Effector memory CD8-positive, alpha-beta T cell (primary cell): ENCODE measurements around the gene ACACB.

Source experiments
- ATAC-seq: fragments of 150-1000 bp; cut with Tn5 transposase; replicated peaks from 2 replicates; pipeline ENCODE4 v1.10.0; 2021; ENCODE audit warnings: mild to moderate bottlenecking, moderate library complexity
- DNase-seq, 3 experiments: peaks; one replicate each; pipeline ENCODE4 v3.0.0; 2021
- H3K27ac Mint-ChIP-seq, 2 donors: one replicate each; pipeline ENCODE4 v1.8.0; 2022; ENCODE audit warnings: mild to moderate bottlenecking in 2 of 2, mixed read lengths in 2 of 2, moderate library complexity in 2 of 2
- H3K27me3 Mint-ChIP-seq, 2 donors: one replicate each; pipeline ENCODE4 v1.8.0; 2022; ENCODE audit warnings: mixed read lengths in 2 of 2
- H3K36me3 Mint-ChIP-seq: one replicate; pipeline ENCODE4 v1.8.0; 2022; ENCODE audit warnings: mild to moderate bottlenecking, moderate library complexity, mixed read lengths; ENCODE audit not compliant: insufficient read depth
- H3K4me1 Mint-ChIP-seq, 2 donors: one replicate each; pipeline ENCODE4 v1.8.0; 2022; ENCODE audit warnings: low read depth in 2 of 2, mixed read lengths in 2 of 2
- H3K4me3 Mint-ChIP-seq, 2 donors: one replicate each; pipeline ENCODE4 v1.8.0; 2022; ENCODE audit warnings: mild to moderate bottlenecking in 2 of 2, mixed read lengths in 2 of 2, moderate library complexity in 2 of 2
- H3K9me3 Mint-ChIP-seq, 2 donors: one replicate each; pipeline ENCODE4 v1.8.0; 2022; ENCODE audit warnings: mixed read lengths in 2 of 2

The ACACB gene

DNA sequence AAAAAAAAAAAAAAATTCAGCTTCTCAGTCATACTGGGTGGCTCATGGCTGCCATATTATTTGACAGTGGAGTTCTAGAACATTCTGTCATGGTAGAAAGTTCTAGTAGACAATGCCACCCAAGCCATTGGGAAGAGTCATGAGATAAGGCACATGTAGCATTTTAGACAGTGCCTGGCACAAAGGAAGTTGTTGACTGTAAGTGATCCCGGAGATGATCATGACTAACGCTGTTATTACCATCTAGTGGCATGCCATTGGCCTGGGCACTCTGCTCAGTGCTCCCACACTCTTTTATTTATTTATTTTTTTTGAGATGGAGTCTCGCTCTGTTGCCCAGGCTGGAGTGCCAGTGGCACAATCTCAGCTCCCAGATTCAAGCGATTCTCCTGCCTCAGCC is 112.3 kb downstream of the ACACB start:
- no peak for ATAC-seq
- peaks cover 3% of the 10 kb centered on the region for H3K36me3 Mint-ChIP-seq

GRCh38 chr12:109230193-109230592 is 113.8 kb downstream of the ACACB start:
- Mint-ChIP-seq H3K27ac (no peak overlapping the region), H3K4me3 (no peak overlapping the region), H3K9me3 (no peaks in the 10 kb centered on the region), H3K4me1 (no peaks in the 10 kb centered on the region), H3K36me3 (peaks cover 6% of the 10 kb centered on the region), H3K27me3 (no peaks in the 10 kb centered on the region)
- ATAC-seq (no peak), DNase-seq (no peak)

More for the DNA sequence above, 112.3 kb downstream of the ACACB start:
- no peak overlapping the region for H3K27ac Mint-ChIP-seq
- no peaks in the 10 kb centered on the region for H3K4me1 Mint-ChIP-seq
- no peak overlapping the region for H3K4me3 Mint-ChIP-seq
- no peaks in the 10 kb centered on the region for H3K27me3 Mint-ChIP-seq
- DNase-seq: no peak
- H3K9me3 Mint-ChIP-seq: no peaks in the 10 kb centered on the region

DNA sequence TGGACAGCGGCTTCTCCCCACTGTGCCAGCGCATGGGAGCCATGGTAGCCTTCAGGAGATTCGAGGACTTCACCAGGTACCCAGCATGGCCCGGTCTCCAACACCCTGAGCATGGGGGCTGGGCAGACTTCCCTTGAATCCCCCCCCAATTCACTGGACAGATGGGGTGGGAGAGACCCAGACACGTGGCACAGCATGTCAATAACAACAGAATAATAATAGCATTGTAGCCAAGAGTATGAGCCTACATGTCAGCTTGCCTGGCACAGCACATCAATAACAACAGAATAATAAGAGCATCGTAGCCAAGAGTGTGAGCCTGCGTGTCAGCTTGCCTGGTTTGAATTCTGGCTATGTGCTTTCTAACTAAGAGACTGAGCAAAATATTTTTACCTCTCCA is 116.3 kb downstream of the ACACB start:
- H3K36me3 Mint-ChIP-seq: peaks cover 12% of the 10 kb centered on the region
- no peaks in the 10 kb centered on the region for H3K27me3 Mint-ChIP-seq
- DNase-seq (no peak), ATAC-seq (no peak)
- no peak overlapping the region for H3K4me3 Mint-ChIP-seq
- H3K9me3 Mint-ChIP-seq: no peaks in the 10 kb centered on the region
- no peak overlapping the region for H3K27ac Mint-ChIP-seq
- no peaks in the 10 kb centered on the region for H3K4me1 Mint-ChIP-seq

- ATAC-seq (no peak), DNase-seq (no peak)
- Mint-ChIP-seq H3K4me1 (no peaks in the 10 kb centered on the region), H3K4me3 (no peak overlapping the region), H3K27ac (no peak overlapping the region), H3K9me3 (no peaks in the 10 kb centered on the region), H3K27me3 (no peaks in the 10 kb centered on the region), H3K36me3 (peaks cover 15% of the 10 kb centered on the region)
Measured at GRCh38 chr12:109234012-109234411, 117.6 kb downstream of the ACACB start.

DNA sequence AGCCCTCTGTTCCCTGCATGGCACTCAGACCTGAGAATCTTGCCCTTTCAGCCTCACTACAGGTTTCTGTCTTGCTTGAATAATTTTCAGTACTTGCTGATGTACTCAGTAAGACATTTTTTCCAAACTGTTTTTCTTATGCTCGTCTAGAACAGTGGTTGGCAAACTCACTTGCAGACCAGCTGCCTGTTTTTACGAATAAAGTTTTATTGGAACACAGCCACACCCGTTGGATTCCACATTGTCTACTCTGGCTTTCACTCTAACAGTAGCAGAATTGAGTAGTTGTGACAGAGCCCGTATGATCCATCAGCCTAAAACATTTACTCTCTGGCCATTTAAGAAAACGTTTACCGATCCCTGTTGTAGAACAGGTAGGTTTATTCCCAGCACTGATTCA is 119.9 kb downstream of the ACACB start:
- no peak for ATAC-seq
- H3K27me3 Mint-ChIP-seq: no peaks in the 10 kb centered on the region
- H3K36me3 Mint-ChIP-seq: peaks cover 21% of the 10 kb centered on the region
- no peaks in the 10 kb centered on the region for H3K9me3 Mint-ChIP-seq
- no peak for DNase-seq
- H3K4me3 Mint-ChIP-seq: no peak overlapping the region
- H3K27ac Mint-ChIP-seq: no peak overlapping the region
- no peaks in the 10 kb centered on the region for H3K4me1 Mint-ChIP-seq

DNA sequence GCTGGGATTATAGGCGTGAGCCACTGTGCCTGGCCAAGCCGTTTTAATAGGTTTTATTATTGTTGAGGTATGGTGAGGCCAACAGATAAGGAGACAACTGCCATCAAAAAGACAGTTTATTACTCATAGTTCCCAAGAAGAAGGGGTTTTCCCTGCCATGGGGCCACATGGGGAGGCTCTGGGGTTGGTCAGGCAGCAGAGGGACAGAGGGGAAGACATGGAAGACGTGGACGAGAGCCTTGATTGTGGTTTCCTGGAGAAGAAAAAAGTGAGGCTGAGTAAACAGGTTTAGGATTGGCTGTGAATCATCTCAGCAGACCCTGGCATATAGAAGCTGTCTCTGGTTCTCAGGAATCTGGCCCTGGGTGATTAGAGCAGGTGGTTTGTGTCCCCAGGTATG is 122.8 kb downstream of the ACACB start:
- ATAC-seq: no peak
- H3K27ac Mint-ChIP-seq: no peak overlapping the region
- H3K4me1 Mint-ChIP-seq: no peaks in the 10 kb centered on the region
- DNase-seq: no peak
- no peaks in the 10 kb centered on the region for H3K27me3 Mint-ChIP-seq
- peaks cover 39% of the 10 kb centered on the region for H3K36me3 Mint-ChIP-seq
- H3K9me3 Mint-ChIP-seq: no peaks in the 10 kb centered on the region
- H3K4me3 Mint-ChIP-seq: no peak overlapping the region

DNA sequence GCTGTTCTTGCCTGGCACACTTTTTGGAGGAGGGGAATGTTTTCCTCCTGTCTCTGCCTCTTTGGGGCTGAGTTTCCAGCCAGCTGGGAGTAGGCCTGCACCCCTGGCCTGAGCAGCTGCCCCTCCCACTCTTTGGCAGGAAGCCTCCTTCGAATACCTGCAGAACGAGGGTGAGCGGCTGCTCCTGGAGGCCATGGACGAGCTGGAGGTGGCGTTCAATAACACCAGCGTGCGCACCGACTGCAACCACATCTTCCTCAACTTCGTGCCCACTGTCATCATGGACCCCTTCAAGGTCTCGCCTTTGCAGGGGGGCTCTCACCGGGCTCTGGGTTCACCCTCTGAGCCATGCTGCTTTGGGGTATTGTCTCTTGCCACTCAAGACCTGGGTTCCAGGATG is 123.3 kb downstream of the ACACB start:
- Mint-ChIP-seq H3K4me1 (no peaks in the 10 kb centered on the region), H3K27me3 (no peaks in the 10 kb centered on the region), H3K36me3 (peaks cover 44% of the 10 kb centered on the region), H3K9me3 (no peaks in the 10 kb centered on the region), H3K27ac (no peak overlapping the region), H3K4me3 (no peak overlapping the region)
- ATAC-seq: no peak
- no peak for DNase-seq

DNA sequence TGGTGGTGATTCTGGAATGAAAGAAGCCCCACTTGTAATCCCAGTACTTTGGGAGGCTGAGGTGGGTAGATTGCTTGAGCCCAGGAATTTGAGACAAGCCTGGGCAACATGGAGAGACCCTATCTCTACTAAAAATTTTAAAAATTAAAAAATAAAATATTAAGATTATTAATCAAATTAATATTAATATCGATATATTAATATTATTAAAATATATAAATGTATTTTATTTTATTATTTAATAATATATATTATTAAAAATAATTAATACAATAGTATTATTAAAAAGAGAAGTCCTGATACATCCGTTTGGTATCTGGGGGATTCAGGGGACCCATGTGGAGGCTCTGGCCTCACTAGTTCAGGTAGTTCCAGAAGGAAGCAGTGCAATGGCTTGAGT is 124.0 kb downstream of the ACACB start:
- no peak for ATAC-seq
- Mint-ChIP-seq H3K27ac (no peak overlapping the region), H3K4me3 (no peak overlapping the region), H3K27me3 (no peaks in the 10 kb centered on the region), H3K4me1 (no peaks in the 10 kb centered on the region), H3K9me3 (no peaks in the 10 kb centered on the region), H3K36me3 (peaks cover 46% of the 10 kb centered on the region)
- no peak for DNase-seq

DNA sequence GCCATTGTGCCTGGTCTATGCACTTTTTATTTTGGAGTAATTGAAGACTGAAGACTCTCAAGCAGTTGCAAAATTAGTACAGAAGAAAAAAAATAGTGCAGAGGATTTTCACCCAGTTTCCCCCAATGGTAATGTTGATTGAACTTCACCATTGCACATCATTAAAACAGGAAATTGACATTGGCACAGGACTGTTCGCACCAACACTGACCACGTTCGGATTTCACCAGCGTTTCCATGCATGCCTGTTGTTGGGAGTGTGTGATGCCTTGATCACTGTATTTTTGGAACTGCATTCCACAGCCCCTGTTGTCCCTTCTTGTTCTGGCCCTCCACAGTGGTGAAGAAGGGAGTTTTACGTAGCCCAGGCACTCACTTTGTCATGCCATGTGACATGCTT is 125.5 kb downstream of the ACACB start:
- Mint-ChIP-seq H3K4me1 (no peaks in the 10 kb centered on the region), H3K9me3 (no peaks in the 10 kb centered on the region), H3K36me3 (peaks cover 47% of the 10 kb centered on the region), H3K27ac (no peak overlapping the region), H3K4me3 (no peak overlapping the region), H3K27me3 (no peaks in the 10 kb centered on the region)
- ATAC-seq (no peak), DNase-seq (no peak)

DNA sequence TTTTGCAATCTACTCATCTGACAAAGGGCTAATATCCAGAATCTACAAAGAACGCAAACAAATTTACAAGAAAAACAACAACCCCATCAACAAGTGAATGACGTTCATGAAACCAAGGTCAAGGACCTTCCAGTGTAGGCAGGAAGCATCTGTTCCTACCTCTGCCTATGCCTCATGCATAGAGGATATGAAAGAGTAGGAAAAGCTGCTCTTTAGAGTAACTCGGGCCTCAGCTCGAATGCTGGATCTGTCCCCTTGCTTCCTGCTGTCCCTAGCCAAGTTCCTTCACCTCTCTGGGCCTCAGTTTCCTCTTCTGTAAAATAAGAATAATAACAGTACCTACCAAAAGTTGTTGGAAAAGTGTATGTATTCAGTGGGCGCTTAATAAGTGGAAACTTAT is 127.7 kb downstream of the ACACB start:
- no peaks in the 10 kb centered on the region for H3K27me3 Mint-ChIP-seq
- no peak overlapping the region for H3K27ac Mint-ChIP-seq
- ATAC-seq: no peak
- no peaks in the 10 kb centered on the region for H3K4me1 Mint-ChIP-seq
- no peaks in the 10 kb centered on the region for H3K9me3 Mint-ChIP-seq
- H3K4me3 Mint-ChIP-seq: no peak overlapping the region
- peaks cover 39% of the 10 kb centered on the region for H3K36me3 Mint-ChIP-seq
- no peak for DNase-seq

DNA sequence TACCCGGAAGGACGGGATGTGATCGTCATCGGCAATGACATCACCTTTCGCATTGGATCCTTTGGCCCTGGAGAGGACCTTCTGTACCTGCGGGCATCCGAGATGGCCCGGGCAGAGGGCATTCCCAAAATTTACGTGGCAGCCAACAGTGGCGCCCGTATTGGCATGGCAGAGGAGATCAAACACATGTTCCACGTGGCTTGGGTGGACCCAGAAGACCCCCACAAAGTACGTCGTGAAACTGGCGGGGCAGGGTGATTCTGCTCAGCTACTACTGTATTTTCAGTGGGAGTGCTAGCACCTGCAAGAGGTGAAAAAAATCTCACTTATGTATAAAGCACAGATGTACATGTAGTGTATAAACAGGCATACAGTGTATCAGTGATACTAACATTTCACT is 129.8 kb downstream of the ACACB start:
- DNase-seq: no peak
- no peak for ATAC-seq
- Mint-ChIP-seq H3K9me3 (no peaks in the 10 kb centered on the region), H3K36me3 (peaks cover 34% of the 10 kb centered on the region), H3K27ac (no peak overlapping the region), H3K4me3 (no peak overlapping the region), H3K27me3 (no peaks in the 10 kb centered on the region), H3K4me1 (no peaks in the 10 kb centered on the region)

DNA sequence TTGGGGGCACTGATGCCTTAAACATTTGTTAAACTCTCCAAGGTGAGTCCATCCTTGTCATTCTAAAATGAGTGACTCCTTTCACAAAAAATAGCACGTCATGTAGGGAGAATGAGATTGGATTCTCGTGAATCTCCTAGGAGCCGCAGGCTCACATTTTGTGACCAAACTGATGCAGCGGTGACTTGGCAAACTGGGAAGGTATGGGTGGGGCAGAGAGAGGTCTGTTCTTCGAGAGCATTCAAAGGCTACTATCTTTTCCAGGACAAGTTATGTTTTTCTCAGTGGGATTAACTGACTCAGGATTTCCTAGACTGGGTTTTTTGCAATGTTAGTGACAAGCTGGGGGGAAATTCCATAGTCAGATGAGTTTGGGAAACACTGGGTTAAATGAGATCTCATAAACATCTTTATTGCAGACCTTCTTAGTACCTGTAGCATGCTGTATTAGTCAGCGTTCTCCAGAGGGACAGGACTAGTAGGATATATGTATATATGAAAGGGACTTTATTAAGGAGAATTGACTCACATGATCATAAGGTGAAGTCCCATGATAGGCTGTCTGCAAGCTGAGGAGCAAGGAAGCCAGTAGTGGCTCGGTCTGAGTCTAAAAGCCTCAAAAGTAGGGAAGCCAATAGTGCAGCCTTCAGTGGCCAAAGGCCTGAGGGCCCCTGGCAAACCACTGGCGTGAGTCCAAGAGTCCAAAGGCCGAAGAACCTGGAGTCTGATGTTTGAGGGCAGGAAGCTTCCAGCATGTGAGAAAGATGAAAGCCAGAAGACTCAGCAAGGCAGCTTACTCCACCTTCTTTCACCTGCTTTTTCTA is 131.7 kb downstream of the ACACB start:
- Mint-ChIP-seq H3K36me3 (peaks cover 27% of the 10 kb centered on the region), H3K4me1 (no peaks in the 10 kb centered on the region), H3K27ac (no peak overlapping the region), H3K9me3 (peaks cover 0 to 2% of the 10 kb centered on the region in 2 donors), H3K27me3 (no peaks in the 10 kb centered on the region), H3K4me3 (no peak overlapping the region)
- no peak for DNase-seq
- ATAC-seq: no peak

DNA sequence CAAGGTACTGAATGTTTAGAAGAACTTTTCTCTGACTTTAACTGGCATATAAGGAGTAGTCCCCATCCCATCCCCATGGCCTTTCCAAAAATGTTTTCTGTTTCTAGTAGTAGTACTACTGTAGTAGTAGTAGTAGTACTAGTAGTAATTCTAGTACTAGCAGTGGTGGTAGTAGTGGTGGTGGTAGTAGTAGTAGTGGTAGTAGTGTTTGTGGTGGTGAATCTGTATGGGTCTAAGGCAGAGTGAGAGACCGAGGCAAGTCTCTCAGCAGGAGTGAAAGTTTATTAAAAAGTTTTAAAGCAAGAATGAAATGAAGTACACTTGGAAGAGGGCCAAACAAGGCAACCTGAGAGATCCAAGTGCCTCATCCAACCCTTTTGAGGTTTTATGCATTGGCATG is 134.1 kb downstream of the ACACB start:
- H3K27ac Mint-ChIP-seq: no peak overlapping the region
- H3K9me3 Mint-ChIP-seq: peaks cover 7 to 13% of the 10 kb centered on the region in 2 donors
- peaks cover 8% of the 10 kb centered on the region for H3K36me3 Mint-ChIP-seq
- H3K4me3 Mint-ChIP-seq: no peak overlapping the region
- no peak for DNase-seq
- H3K27me3 Mint-ChIP-seq: no peaks in the 10 kb centered on the region
- no peak for ATAC-seq
- no peaks in the 10 kb centered on the region for H3K4me1 Mint-ChIP-seq

DNA sequence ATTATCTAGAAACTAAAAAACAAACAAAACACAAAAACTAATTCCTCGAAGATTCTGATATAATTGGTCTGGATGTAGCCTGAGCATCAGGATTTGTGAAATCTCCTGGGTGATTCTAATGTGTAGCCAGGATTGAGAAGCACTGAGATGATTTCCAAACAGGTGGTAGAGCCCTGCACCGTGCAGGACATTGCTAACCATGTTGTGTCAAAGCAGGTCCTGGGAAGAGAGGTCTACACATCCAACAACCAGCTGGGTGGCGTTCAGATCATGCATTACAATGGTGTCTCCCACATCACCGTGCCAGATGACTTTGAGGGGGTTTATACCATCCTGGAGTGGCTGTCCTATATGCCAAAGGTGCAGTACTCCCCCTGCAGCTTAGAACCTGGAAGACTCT is 136.4 kb downstream of the ACACB start:
- H3K4me3 Mint-ChIP-seq: no peak overlapping the region
- no peaks in the 10 kb centered on the region for H3K4me1 Mint-ChIP-seq
- H3K36me3 Mint-ChIP-seq: peaks cover 4% of the 10 kb centered on the region
- ATAC-seq: no peak
- H3K27me3 Mint-ChIP-seq: no peaks in the 10 kb centered on the region
- DNase-seq: no peak
- peaks cover 7 to 13% of the 10 kb centered on the region in 2 donors for H3K9me3 Mint-ChIP-seq
- H3K27ac Mint-ChIP-seq: no peak overlapping the region
